K562 (cell line): ENCODE data around the gene HP1BP3. TPM values are rescaled to one million over a fixed set of nuclear protein-coding genes. Genes with fewer than 3 reads are reported as not detected.

Source experiments
- CHD7 ChIP-seq: fragments of 200-600 bp; sonication (generic); IDR thresholded peaks from one replicate; pipeline ENCODE4 v1.6.1; 2012; ENCODE audit warnings: mild to moderate bottlenecking, low read depth, low read length, inconsistent platforms
- HNRNPLL ChIP-seq: fragments of 200-400 bp; formaldehyde crosslinking; IDR thresholded peaks from 2 replicates; pipeline ENCODE4 v1.6.1; 2017; ENCODE audit warnings: low read length, low read depth, mild to moderate bottlenecking; ENCODE audit not compliant: poor library complexity, severe bottlenecking
- POLR2G ChIP-seq: fragments of 200-400 bp; formaldehyde crosslinking; IDR thresholded peaks from 2 replicates; pipeline ENCODE4 v1.6.1; 2017; ENCODE audit warnings: low read depth, mild to moderate bottlenecking, antibody characterized with exemption, low read length, moderate library complexity
- YBX1 ChIP-seq: fragments of 450-650 bp; IDR thresholded peaks from 2 replicates; pipeline ENCODE4 v1.7.1; 2016; ENCODE audit warnings: mild to moderate bottlenecking
- ZBTB8A ChIP-seq: fragments of 450-650 bp; IDR thresholded peaks from 2 replicates; pipeline ENCODE4 v1.6.1; 2018; ENCODE audit warnings: mild to moderate bottlenecking, moderate library complexity; ENCODE audit not compliant: partially characterized antibody
- ZNF124 ChIP-seq: sonication (generic); formaldehyde crosslinking; IDR thresholded peaks from 2 replicates; pipeline ENCODE4 v1.8.1; 2022; ENCODE audit warnings: missing genetic modification reagents
- ZNF165 ChIP-seq: fragments of 250-450 bp; sonication (Bioruptor Pico); IDR thresholded peaks from 2 replicates; pipeline ENCODE4 v1.4.0; 2020; ENCODE audit warnings: borderline replicate concordance
- ZNF507 ChIP-seq: conservative IDR thresholded peaks from 2 replicates; pipeline ENCODE4 v1.6.1; 2017; ENCODE audit warnings: missing genetic modification characterization, missing compliant biosample characterization
- ZNF57 ChIP-seq: fragments of 450-650 bp; formaldehyde crosslinking; IDR thresholded peaks from 2 replicates; pipeline ENCODE4 v1.4.0; 2020; ENCODE audit warnings: mild to moderate bottlenecking, moderate library complexity
- polyA plus RNA-seq, 8 experiments: library from polyadenylated mRNA; depleted of rRNA in 4 of 8; stranded (reverse) in 5 of 8; unstranded in 3 of 8; fragments of >200 nt; fragmentation: Nextera tagmentation in 2 of 8; fragmentation: Illumina TruSeq in 1 of 8; extraction: Ambion mirVana in 2 of 8; extraction: Trizol in 1 of 8; gene quantifications; 2 replicates each; pipeline versions ENCODE4 v1.2.1 to v1.2.3, GENCODE V29; 2011 to 2014; ENCODE audit warnings: inconsistent platforms in 1 of 8, missing spikeins in 1 of 8
- total RNA-seq, 7 experiments: library from RNA; depleted of rRNA in 6 of 7; stranded (reverse); fragments of >200 nt in 6 of 7; fragmentation: Illumina TruSeq in 2 of 7; extraction: Trizol in 2 of 7; gene quantifications; 2 replicates each; pipeline versions ENCODE4 v1.2.1 to v1.2.3, GENCODE V29; 2011 to 2021; ENCODE audit warnings: low replicate concordance in 1 of 7
- TF ChIP-seq, protein P1 (sequence below): sonication (generic); formaldehyde crosslinking; IDR thresholded peaks from 2 replicates; pipeline ENCODE4 v1.9.0; 2022; ENCODE audit warnings: mild to moderate bottlenecking, missing genetic modification reagents
- TF ChIP-seq, protein P2 (sequence below): fragments of 250-450 bp; sonication (Bioruptor Pico); IDR thresholded peaks from 2 replicates; pipeline ENCODE4 v1.5.0; 2022; ENCODE audit warnings: mild to moderate bottlenecking

Gene HP1BP3
- total and polyA plus RNA-seq, 9 of the 15 experiments (the other 6 are each of a cell fraction or from before 2014, with no cell fraction given): 57.3 to 513 (median 240) TPM

GRCh38 chr1:20717452-20718342 is 69.4 kb downstream of the HP1BP3 start, which contains the start of gene KIF17 (continued):
- TF ChIP-seq CHD7 (no peak), HNRNPLL (peak; percentile 43), ZBTB8A (no peak), POLR2G (no peak), ZNF507 (tag) (no peak), ZNF124 (CRISPR knock-in tag) (no peak), ZNF57 (CRISPR knock-in tag) (no peak), ZNF165 (CRISPR knock-in tag) (no peak), YBX1 (no peak)
- TF ChIP-seq, protein P1, sequence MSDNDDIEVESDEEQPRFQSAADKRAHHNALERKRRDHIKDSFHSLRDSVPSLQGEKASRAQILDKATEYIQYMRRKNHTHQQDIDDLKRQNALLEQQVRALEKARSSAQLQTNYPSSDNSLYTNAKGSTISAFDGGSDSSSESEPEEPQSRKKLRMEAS (CRISPR knock-in tag): peak; percentile 26
- TF ChIP-seq, protein P2, sequence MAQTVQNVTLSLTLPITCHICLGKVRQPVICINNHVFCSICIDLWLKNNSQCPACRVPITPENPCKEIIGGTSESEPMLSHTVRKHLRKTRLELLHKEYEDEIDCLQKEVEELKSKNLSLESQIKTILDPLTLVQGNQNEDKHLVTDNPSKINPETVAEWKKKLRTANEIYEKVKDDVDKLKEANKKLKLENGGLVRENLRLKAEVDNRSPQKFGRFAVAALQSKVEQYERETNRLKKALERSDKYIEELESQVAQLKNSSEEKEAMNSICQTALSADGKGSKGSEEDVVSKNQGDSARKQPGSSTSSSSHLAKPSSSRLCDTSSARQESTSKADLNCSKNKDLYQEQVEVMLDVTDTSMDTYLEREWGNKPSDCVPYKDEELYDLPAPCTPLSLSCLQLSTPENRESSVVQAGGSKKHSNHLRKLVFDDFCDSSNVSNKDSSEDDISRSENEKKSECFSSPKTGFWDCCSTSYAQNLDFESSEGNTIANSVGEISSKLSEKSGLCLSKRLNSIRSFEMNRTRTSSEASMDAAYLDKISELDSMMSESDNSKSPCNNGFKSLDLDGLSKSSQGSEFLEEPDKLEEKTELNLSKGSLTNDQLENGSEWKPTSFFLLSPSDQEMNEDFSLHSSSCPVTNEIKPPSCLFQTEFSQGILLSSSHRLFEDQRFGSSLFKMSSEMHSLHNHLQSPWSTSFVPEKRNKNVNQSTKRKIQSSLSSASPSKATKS: no peak
